Inferior parietal cortex (tissue), 1 donor: ENCODE measurements around the gene PCGF2.
A peak's percentile ranks its signal among the peaks of the same experiment; 100 is the strongest.

Experiments used
- DNase-seq: peaks from one replicate; pipeline ENCODE4 v3.0.0-alpha.2; 2016; ENCODE audit errors: extremely low spot score

Gene PCGF2

DNA sequence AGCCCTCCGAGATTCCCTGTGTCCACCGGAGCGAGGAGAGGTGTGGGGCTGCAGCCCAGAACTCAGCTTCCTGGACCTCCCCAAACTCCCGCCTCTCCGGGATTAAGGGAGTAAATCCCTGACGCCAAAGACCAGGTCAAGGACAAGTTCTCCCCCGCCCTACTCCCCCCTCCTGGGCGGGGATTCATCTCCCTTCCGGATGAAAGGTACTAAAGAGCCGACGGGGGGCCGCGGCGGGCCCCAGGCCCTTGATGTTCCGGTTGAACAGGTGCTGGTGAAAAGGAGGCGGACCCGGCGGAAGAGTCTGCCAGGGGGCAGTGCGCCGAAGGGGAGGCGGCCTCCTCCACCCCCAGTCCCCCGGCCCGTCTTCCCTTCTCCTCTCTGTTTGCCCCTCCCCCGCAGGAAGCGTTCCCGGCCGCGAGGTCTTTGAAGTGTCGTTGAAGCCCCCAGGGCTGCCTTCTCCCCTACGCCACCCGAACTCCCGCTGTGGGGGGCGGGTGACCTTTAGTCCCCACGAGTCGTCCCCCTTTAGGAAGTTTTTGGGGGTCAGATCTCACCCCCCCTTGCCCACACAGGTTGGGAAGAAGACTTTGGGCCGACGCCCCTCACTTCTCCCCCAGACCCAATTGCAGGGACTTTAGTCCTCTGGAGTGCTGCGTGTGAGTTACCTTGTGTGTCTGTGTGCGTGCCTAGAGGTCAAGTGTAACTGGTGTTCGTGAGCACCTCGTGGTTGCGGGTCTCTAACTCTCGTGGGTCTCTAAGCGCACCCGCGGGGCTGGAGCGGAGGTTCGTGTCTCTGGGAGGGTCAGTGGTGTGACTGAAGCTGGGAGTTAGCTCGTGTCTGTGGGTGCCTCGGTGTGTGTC lies 44.2 kb downstream of the PCGF2 start:
- DNase-seq = no peak

- no peak for DNase-seq
Observed at GRCh38 chr17:38702916-38703741, 45.0 kb downstream of the PCGF2 start.

GRCh38 chr17:38702166-38702915 lies 45.8 kb downstream of the PCGF2 start:
- peak; percentile 69 for DNase-seq

DNA sequence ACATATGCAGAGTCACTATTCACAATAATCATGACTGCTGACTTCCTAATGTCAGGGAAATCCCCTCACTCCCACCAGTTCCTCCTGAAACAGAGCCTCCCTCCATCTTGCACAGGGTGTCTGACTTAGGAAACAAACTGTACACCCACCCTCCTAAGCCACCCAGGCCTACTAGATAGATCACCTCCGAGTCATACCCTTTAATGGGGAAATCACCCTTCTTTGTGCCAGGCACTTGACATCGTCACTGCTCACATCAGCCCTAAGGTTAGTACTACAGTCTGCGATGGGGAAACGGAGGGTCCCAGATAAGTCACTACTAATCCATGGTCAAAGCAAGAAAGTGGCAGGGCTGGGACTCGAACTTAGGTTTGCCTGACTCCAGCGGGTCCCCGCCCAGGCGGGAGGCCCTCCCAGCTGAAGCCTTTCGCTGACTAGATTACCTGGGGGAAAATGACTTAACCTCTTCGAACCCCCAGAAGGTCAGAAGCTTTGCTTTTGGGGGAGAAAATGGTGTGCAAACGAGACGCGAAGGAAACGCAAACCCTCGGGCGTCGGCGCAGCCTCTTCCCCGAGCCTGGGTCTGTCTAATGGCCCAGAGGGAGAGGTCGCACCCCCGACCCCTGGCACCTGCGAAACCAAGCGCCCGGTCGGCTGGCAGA lies 46.5 kb downstream of the PCGF2 start:
- DNase-seq = peak; percentile 26

- no peak for DNase-seq
Observed at GRCh38 chr17:38698760-38699159, 49.4 kb downstream of the PCGF2 start.

DNA sequence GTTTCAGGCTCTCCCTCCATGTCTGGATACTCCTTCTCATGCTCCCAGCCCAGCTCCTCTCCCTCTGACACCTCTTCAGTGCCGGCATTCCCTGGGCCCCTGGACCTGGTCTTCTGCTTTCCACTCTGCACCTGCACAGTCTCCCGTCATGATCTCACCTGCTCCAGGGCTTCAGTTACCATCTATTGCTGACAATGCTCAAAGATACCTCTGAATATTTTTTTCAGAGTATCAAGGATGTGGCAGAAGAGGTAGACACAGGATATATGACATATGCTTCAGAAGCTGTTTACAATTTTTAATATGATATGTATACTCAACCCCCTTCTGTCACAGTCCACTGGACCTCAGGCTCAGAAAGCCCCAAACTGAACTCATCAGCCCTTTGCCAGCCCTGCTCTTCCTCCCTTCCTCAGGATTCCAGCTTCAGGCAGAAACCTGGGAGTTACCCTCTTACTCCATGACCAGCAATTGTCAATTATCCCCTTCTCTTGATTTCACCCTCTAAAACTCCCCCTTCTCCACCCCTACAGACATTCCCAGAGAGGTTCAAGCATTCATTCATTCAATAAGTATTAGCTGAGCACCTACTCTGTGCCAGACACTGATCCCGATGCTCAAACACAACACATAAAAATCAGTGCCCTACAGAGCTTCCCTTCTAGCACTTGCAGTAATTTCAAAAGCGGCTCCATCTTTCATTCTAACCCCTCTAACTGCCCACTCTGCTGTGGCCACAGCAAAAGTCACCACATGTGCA lies 50.9 kb downstream of the PCGF2 start:
- no peak for DNase-seq

DNA sequence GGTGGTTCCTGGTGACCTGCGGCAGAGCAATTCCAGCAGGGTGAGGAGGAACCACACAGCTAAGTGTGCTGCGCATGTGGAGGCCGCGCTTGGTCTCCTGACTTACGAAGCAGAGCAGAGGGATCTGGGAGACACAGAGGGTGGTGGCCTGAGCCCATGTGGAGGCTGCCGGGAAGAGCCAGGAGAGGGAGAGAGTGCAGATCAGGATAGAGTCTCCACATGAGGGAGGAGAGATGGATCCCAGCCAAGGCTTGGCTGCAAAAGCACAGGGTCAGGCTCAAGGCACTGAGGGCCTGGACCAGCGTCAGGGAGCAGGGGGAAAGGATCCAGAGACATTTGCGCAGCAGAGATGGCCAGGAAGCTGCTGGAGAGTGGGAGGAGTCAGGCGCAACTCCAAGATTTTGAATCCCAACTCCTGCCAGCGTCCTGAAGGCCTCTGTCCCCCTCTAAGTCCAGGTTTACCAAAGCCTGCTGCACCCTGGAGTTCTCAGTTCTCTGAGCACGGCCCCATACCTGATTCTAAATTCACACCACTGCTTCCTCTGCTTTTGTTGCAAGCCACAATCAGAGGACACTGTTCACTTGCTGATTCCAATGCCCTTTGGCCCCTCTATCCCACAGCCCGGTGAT lies 54.3 kb downstream of the PCGF2 start:
- no peak for DNase-seq

- DNase-seq = no peak
Observed at GRCh38 chr17:38691154-38691553, 57.0 kb downstream of the PCGF2 start.

DNA sequence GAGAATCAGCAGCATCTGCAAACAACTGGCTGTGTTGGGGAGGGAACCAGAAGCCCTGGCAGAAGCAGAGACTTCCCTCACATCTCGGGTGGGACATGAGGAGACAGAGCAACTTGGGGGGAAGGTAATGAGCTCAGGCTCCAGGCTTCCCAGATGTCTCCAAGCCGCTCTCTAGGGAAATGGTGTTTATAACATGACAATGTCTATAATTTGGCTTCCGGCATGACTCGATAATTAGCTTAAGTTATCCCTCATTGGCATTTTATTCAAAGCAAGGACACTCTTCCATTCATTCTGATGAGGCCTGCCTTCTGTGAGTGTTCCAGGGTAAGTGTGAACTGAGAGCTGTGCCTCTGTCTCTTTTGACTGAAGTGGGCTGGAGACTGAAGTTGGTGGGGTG lies 57.8 kb downstream of the PCGF2 start:
- no peak for DNase-seq

GRCh38 chr17:38687286-38687685 lies 60.9 kb downstream of the PCGF2 start:
- DNase-seq = no peak

DNA sequence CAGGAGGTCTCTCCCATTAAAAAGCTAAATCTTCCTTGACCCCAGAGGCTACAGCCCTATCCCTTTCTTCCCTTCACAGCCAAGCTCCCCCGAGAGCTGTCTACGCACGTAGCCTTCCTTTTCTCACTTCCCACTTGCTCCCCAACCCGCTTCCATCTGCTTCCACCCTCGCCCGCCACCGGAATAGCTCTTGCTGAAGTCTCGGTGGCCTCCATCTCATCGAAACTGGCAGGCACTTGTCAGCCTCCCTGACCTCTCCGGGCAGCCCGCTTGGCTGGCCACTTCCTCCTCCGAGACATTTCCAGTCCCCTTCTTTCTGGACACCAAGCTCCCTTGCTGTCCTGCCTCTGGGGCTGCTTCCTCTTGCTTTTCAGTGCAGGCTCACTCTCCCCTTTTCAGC lies 62.6 kb downstream of the PCGF2 start:
- no peak for DNase-seq
